Uterus (tissue), 4 donors: ENCODE measurements around the gene ARHGAP9. TPM values are rescaled to one million over a fixed set of nuclear protein-coding genes. Genes with fewer than 3 reads are reported as not detected.

Experiments used
- DNase-seq, 2 donors: peaks; one replicate each; pipeline ENCODE4 v3.0.0-alpha.2; 2019 to 2020
- H3K27ac ChIP-seq, 2 donors: fragments of 200-600 bp; sonication (generic); 1 replicate in 1 of 2; 2 replicates in 1 of 2; pipeline ENCODE4 v1.5.1; 2016 to 2018
- H3K27me3 ChIP-seq, 2 donors: fragments of 200-600 bp; sonication (generic); one replicate each; pipeline ENCODE4 v1.5.1; 2018 to 2019; ENCODE audit warnings: control low read depth in 1 of 2
- H3K36me3 ChIP-seq, 2 donors: fragments of 200-600 bp; sonication (generic); one replicate each; pipeline ENCODE4 v1.5.1; 2019; ENCODE audit warnings: control low read depth in 1 of 2
- H3K4me1 ChIP-seq, 2 donors: fragments of 200-600 bp; sonication (generic); one replicate each; pipeline ENCODE4 v1.5.1; 2018 to 2019; ENCODE audit warnings: control low read depth in 1 of 2
- H3K4me3 ChIP-seq, 2 donors: fragments of 200-600 bp; sonication (generic); 1 replicate in 1 of 2; 2 replicates in 1 of 2; pipeline ENCODE4 v1.5.1; 2018 to 2019; ENCODE audit warnings: mild to moderate bottlenecking in 1 of 2
- H3K9me3 ChIP-seq, 2 donors: fragments of 200-600 bp; sonication (generic); one replicate each; pipeline ENCODE4 v1.5.1; 2019; ENCODE audit warnings: control low read depth in 1 of 2
- CTCF ChIP-seq, 4 experiments: fragments of 200-600 bp in 2 of 4; fragments of 450-650 bp in 2 of 4; sonication (generic) in 2 of 4; IDR thresholded peaks; one replicate each; pipeline ENCODE4 v1.5.1; 2016 to 2019; ENCODE audit warnings: antibody characterized with exemption in 4 of 4, mild to moderate bottlenecking in 2 of 4, moderate library complexity in 1 of 4
- POLR2A ChIP-seq, 2 donors: fragments of 450-650 bp; IDR thresholded peaks; one replicate each; pipeline ENCODE4 v1.6.1; 2016; ENCODE audit warnings: antibody characterized with exemption in 2 of 2, mild to moderate bottlenecking in 1 of 2, moderate library complexity in 1 of 2
- intact Hi-C: fragments of 100-400 bp; cut with DNase I; formaldehyde crosslinking; loops from one replicate; pipeline ENCODE4 v1.15.1; 2023; ENCODE audit warnings: low total_unique reads
- total RNA-seq, 4 donors: library from RNA; depleted of rRNA in 3 of 4; stranded (reverse); fragments of >200 nt in 3 of 4; gene quantifications; one replicate each; pipeline versions ENCODE4 v1.1.0 to v1.2.4, GENCODE V29; 2014 to 2023
- donor health status: DM: yes; HTN: yes; CAD: no.

The ARHGAP9 gene
- total RNA-seq, 4 donors from 2014 or later: 1.5 to 8.1 (median 3.3) TPM

DNA sequence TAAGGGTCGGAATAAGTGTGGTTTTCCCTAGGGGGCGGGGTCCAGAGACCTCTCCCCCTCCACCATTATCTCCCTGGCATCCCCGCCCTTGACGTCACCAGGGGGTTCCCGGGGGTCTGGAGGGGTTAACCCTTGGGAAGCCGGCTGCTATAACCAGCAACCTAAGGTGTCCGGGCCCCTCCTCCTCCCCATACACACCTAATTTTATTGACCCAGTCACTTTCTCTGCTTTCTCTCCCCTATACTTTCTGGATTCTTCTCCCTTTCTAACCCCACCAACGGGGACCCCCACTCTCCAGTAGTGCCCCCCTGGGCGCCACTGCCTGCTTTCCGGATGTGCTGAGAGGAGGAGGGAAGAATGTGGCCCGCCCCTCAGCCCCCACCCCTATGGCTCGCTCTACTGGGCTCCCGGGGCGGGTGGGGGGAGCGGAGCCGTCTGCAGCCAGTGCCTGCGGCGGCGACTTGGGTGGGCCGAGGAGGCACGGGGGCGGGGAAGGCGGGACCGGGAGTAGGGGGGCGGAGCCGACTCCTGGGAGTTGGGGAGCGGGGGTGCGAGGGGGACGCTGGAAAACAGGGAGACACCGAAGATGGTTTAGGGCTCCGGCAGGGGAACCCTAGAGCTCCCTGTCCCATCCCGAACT is 18.3 kb downstream of the ARHGAP9 start:
- H3K4me1 ChIP-seq: peaks cover 3 to 11% of the 10 kb centered on the region in 2 donors
- no peaks in the 10 kb centered on the region for H3K27me3 ChIP-seq
- peak overlapping the region; percentile 88 to 89 for H3K27ac ChIP-seq
- H3K36me3 ChIP-seq: no peaks in the 10 kb centered on the region
- intact Hi-C loops: no loop called here
- H3K4me3 ChIP-seq: peak overlapping the region; percentile 51 to 59
- no peak for TF ChIP-seq POLR2A (IDR thresholded peaks at IDR 0.05)
- TF ChIP-seq CTCF (IDR thresholded peaks at IDR 0.05): no peak
- H3K9me3 ChIP-seq: no peaks in the 10 kb centered on the region
- peak; percentile 74 to 78 for DNase-seq

DNA sequence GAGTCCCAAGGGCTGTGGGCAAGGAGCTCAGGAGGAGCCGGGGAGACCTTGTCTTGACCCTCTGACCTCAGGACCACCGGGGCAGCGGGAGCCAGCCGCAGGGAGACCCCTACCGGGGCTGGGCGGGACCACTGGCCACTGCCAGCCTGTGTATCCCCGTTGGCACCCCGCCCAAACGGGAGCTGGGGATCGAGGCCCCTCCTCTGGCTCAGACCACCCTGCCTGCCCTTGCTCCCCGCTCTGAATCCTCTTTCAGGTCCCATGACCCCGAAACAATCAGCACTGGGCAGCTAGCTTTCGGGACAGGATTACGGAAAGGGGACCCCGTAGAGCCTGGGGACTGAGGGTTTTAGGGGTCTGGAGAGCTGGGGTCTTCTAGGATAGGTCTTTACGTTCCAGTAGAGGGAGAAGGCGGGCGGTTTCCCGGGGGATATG is 18.8 kb downstream of the ARHGAP9 start:
- TF ChIP-seq POLR2A (IDR thresholded peaks at IDR 0.05) (no peak), CTCF (IDR thresholded peaks at IDR 0.05) (no peak)
- intact Hi-C loops: no loop called here
- Histone ChIP-seq H3K9me3 (no peaks in the 10 kb centered on the region), H3K27ac (peak overlapping the region; percentile 88 to 89), H3K36me3 (no peaks in the 10 kb centered on the region), H3K4me3 (peak overlapping the region; percentile 51 to 59), H3K27me3 (no peaks in the 10 kb centered on the region), H3K4me1 (peaks cover 3 to 11% of the 10 kb centered on the region in 2 donors)
- DNase-seq: no peak

DNA sequence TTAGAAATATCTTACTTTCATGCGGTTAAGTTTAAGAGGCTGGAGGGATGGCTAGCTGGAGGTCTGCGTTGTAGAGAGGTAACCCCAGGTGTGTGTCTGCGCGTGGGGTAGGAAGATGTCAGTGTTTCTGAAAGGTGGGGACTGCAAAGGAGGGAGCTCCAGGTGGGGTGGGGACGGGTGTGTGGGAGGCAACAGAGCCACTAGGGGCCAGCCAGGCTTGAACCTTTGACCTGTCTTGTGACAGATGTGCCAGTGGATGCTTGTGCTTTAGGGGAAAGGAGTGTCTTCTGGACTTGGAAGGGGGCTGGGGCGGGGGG is 19.2 kb downstream of the ARHGAP9 start:
- Histone ChIP-seq H3K9me3 (no peaks in the 10 kb centered on the region), H3K4me3 (peak overlapping the region; percentile 51 to 59), H3K4me1 (peaks cover 3 to 11% of the 10 kb centered on the region in 2 donors), H3K27ac (peak overlapping the region; percentile 10 to 89), H3K27me3 (no peaks in the 10 kb centered on the region), H3K36me3 (no peaks in the 10 kb centered on the region)
- TF ChIP-seq POLR2A (IDR thresholded peaks at IDR 0.05): no peak
- TF ChIP-seq CTCF (IDR thresholded peaks at IDR 0.05): no peak
- no peak for DNase-seq
- intact Hi-C loops: no loop called here

DNA sequence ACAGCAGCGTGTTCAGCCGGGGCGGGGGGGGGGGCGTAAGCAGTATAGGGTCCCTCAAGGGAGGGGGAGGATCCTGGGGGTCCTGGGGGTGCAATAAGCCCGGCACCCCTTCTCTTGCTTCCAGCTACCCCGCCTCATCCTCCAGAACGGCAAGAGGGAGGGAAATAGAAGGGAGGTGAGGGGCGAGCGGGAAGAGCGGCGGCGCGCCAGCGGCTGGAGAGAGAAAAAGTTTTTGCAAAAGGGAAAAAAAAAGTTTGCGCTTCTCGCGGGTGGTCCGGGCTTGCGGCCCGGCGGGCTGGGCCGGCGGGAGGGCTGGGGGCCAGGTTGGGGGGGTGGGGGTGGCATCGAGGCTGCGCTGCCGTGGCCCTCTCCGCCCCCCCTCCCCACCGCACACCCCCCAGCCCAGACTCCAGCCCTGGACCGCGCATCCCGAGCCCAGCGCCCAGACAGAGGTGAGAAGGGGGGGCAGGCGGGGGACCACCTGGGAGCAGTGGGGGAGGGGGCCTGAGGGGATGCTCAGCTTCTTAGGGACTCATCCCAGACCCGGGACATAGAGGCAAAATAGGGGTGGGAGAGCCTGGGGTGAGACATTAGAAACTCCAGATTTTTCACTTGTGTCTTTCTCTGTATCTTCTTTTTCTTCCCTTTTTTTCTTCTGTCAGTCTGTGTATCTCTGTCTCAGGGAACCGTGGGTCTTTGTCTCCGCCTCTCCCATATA is 19.8 kb downstream of the ARHGAP9 start, which contains the start of gene GLI1:
TSS of gene GLI1 (plus strand) at position 36 of the 718 bp plus-strand sequence. CDS start 3,907 bp downstream, outside the sequence.
- H3K4me3 ChIP-seq: peak within 1 kb of the TSS; percentile 51 to 59
- intact Hi-C loops: no loop called here
- DNase-seq: no peak
- H3K27ac ChIP-seq: peak within 1 kb of the TSS; percentile 89 to 91
- TF ChIP-seq POLR2A (IDR thresholded peaks at IDR 0.05) (no peak), CTCF (IDR thresholded peaks at IDR 0.05) (no peak)
- no peaks in the 10 kb centered on the region for H3K9me3 ChIP-seq
- H3K4me1 ChIP-seq: peaks cover 3 to 11% of the 10 kb centered on the region in 2 donors
- no peaks in the 10 kb centered on the region for H3K36me3 ChIP-seq
- no peaks in the 10 kb centered on the region for H3K27me3 ChIP-seq
